Ovary (tissue), 3 donors: ENCODE data around the gene APBA2.

Experiments
- CTCF ChIP-seq, 3 donors: fragments of 450-650 bp in 2 of 3; fragments of 200-600 bp in 1 of 3; IDR thresholded peaks; one replicate each; pipeline versions ENCODE4 v1.5.1 to v1.8.0; 2016 to 2022; ENCODE audit warnings: antibody characterized with exemption in 3 of 3, mild to moderate bottlenecking in 1 of 3
- POLR2A ChIP-seq: fragments of 450-650 bp; IDR thresholded peaks from one replicate; pipeline ENCODE4 v1.6.1; 2017; ENCODE audit warnings: antibody characterized with exemption, mild to moderate bottlenecking, moderate library complexity
- donor health status: DM: no; HTN: no; CAD: no.

DNA sequence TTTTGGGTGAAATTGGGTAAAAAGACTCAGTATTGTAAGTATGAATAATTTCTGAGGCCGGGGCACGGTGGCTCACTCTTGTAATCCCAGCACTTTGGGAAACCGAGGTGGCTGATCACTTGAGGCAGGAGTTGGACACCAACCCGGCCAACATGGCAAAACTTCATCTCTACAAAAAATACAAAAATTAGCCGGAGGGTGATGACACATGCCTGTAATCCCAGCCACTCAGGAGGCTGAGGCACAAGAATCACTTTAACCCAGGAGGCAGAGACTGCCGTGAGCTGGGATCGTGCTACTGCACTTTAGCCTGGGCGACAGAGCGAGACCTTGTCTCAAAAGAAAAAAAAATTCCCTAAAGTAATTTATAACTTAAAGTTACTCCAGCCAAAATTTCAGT, 162.2 kb downstream of the APBA2 start:
- TF ChIP-seq CTCF (IDR thresholded peaks at IDR 0.05) (no peak), POLR2A (no peak)
